Stimulated activated naive CD8-positive, alpha-beta T cell treated with anti-CD3 and anti-CD28 coated beads, Interleukin-15, Interleukin-2, amounts not matched to agents 100 ng/mL and 50 ng/mL, for 24 hours (primary cell): ENCODE data around the gene TENM4.

ENCODE experiments used
- H3K27ac Mint-ChIP-seq: one replicate; pipeline ENCODE4 v1.8.0; 2021; ENCODE audit warnings: mild to moderate bottlenecking, mixed read lengths
- H3K27me3 Mint-ChIP-seq: one replicate; pipeline ENCODE4 v1.8.0; 2021; ENCODE audit warnings: mixed read lengths
- H3K36me3 Mint-ChIP-seq: one replicate; pipeline ENCODE4 v1.8.0; 2021; ENCODE audit warnings: low read depth, mixed read lengths
- H3K4me1 Mint-ChIP-seq: one replicate; pipeline ENCODE4 v1.8.0; 2021; ENCODE audit warnings: low read depth, mixed read lengths
- H3K4me3 Mint-ChIP-seq: one replicate; pipeline ENCODE4 v1.8.0; 2021; ENCODE audit warnings: mild to moderate bottlenecking, mixed read lengths
- H3K9me3 Mint-ChIP-seq: one replicate; pipeline ENCODE4 v1.8.0; 2021; ENCODE audit warnings: mixed read lengths

TENM4 gene

DNA sequence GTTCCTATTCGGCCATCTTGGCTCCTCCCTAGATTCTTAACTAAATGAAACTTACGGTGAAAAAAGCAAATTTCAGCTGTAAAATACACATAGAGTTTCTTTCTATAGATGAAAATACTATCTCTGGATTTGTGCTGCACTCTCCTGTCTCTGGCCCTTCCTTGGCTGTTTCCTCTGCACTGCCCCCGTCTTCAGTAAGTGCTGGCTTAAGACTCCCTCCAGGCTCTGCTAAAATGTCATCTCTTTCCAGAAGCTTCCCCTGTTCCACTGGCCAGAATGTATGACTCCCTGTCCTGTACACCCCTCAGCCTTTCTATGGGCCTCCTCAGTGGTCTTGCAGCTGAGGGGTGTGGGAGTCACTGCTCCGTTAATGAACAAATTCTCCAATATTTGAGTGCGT, 757.1 kb downstream of the TENM4 start:
- H3K27ac Mint-ChIP-seq = no peak overlapping the region
- H3K4me1 Mint-ChIP-seq = no peaks in the 10 kb centered on the region
- peaks cover 10% of the 10 kb centered on the region for H3K27me3 Mint-ChIP-seq
- no peak overlapping the region for H3K4me3 Mint-ChIP-seq
- no peaks in the 10 kb centered on the region for H3K9me3 Mint-ChIP-seq
- no peaks in the 10 kb centered on the region for H3K36me3 Mint-ChIP-seq

DNA sequence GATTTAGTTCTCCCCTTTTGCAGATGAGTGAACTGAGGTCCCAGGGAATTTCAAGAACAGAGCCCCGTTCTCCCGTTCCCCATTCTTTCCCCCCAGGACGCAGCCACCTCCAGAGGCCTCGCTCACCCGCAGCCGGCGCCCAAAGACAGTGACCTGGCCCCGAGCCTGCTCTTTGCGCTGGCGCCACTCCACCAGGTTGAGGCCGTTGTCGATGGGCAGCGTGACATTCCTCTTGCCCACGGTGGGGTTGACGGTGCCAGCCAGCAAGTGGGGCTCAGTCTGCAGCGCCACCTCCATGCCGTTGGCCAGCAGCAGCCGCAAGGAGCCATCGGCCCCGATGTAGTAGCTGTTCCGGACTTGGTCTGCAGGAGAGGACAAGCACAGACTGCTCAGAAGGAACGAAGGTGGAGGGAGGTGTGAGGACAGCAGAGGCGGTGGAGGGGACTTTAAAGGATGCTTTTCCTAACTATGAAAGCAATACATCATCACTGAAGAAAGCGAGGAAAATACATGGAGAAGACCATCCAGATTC, 764.7 kb downstream of the TENM4 start:
- H3K4me1 Mint-ChIP-seq = no peaks in the 10 kb centered on the region
- no peak overlapping the region for H3K4me3 Mint-ChIP-seq
- H3K9me3 Mint-ChIP-seq = no peaks in the 10 kb centered on the region
- no peaks in the 10 kb centered on the region for H3K36me3 Mint-ChIP-seq
- H3K27me3 Mint-ChIP-seq = no peaks in the 10 kb centered on the region
- no peak overlapping the region for H3K27ac Mint-ChIP-seq

DNA sequence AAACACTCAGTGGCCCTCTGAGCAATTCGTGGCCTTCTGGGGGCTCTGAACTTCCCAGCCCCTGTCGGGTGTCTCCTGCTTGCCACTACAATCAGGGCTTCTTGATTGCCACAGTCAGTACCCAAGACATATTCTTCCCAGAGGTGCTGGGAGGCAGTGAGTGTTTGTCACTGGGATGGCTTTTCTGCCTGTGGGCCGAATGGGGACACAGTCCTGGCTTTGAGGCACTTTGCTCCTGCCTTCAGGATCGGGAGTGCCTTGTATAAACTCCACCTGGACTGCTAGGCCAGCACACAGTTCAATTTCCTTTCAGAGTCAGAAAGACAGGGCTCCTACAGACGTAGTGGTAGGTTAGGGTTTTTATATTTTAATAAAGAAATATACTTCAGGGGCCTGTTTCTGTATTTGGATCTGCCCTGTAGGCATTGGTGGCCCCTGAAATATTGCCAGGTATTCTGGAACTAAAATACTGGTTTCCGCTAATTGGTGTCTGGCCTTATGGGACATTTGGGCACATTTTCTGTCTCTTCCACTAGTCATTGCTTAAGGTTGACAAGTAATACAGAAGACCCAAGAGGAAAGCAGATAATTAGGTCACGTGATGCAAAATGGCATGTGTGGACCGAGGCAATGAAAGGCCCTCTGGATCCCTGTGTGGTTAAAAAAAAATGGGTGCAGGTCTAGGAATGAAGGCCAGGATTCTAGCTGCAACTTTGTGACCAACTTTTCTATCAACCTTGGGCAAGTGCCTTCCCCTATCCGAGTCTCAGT, 767.8 kb downstream of the TENM4 start:
- H3K27me3 Mint-ChIP-seq = no peaks in the 10 kb centered on the region
- no peaks in the 10 kb centered on the region for H3K36me3 Mint-ChIP-seq
- no peaks in the 10 kb centered on the region for H3K9me3 Mint-ChIP-seq
- no peaks in the 10 kb centered on the region for H3K4me1 Mint-ChIP-seq
- no peak overlapping the region for H3K4me3 Mint-ChIP-seq
- H3K27ac Mint-ChIP-seq = no peak overlapping the region

DNA sequence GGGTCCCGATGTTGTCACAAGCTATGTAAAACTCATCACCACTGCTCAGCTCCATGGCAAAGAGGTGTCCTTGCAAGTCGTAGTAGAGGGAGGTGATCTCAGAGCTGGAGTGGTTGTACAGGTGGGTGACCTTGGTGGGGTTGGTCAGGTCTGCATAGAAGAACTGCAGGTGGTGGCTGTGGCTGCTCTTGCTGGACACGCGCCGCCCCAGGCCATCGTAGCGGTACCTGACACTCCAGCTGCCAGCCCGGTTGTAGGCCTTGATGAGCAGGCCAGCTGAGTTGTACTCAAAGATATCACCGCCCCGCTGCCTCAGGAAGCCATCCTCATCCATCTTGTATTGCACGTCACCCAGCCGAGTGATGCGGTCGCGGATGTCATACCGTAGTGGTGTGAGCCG, 771.6 kb downstream of the TENM4 start:
- Mint-ChIP-seq H3K36me3 (no peaks in the 10 kb centered on the region), H3K27me3 (no peaks in the 10 kb centered on the region), H3K9me3 (no peaks in the 10 kb centered on the region), H3K4me1 (no peaks in the 10 kb centered on the region), H3K4me3 (no peak overlapping the region), H3K27ac (no peak overlapping the region)

DNA sequence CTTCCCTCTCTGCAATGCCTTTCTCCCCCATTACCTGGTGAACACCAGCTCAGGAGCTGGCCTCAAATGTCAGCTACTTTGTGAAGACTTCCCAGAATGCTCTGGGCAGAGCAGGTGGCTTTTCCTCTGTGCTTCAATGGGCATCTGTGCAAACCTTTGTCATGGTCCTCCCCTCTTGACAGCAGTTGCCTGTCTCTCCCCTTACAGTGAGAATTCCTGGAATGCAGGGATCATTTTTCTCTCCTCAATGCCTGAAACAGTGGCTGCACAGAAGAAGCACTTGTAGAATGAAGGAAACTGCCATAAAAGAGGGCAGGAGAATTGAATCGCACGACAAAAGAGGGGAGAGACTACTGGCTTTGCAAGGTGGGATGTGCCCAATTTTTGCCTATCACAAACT, 773.4 kb downstream of the TENM4 start:
- no peaks in the 10 kb centered on the region for H3K36me3 Mint-ChIP-seq
- H3K4me3 Mint-ChIP-seq = no peak overlapping the region
- H3K4me1 Mint-ChIP-seq = no peaks in the 10 kb centered on the region
- H3K9me3 Mint-ChIP-seq = no peaks in the 10 kb centered on the region
- H3K27me3 Mint-ChIP-seq = no peaks in the 10 kb centered on the region
- H3K27ac Mint-ChIP-seq = no peak overlapping the region

DNA sequence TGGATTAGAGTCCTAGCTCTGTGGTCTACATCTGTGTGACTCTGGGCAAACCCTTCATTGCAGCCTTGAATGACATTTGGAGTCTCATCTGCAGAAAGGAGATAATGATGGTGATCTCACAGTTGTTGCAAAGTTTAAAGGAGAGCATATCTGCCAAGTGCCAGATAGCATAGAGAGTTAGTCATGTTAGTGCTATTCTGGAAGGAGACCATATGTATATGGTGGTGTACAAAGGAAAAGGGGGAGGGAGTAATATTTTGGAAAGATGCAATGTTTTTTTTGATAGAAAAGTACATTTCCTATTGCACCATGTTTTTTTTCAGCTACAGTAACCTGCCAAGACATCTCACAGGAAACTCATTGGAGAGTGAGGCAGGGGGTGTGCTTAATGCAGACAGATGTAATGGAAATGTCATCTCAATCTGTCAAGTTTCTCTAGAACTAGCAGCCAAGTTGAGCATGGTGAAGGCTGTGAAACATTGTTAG, 774.1 kb downstream of the TENM4 start:
- Mint-ChIP-seq H3K27ac (no peak overlapping the region), H3K4me3 (no peak overlapping the region), H3K36me3 (no peaks in the 10 kb centered on the region), H3K4me1 (no peaks in the 10 kb centered on the region), H3K9me3 (no peaks in the 10 kb centered on the region), H3K27me3 (no peaks in the 10 kb centered on the region)

DNA sequence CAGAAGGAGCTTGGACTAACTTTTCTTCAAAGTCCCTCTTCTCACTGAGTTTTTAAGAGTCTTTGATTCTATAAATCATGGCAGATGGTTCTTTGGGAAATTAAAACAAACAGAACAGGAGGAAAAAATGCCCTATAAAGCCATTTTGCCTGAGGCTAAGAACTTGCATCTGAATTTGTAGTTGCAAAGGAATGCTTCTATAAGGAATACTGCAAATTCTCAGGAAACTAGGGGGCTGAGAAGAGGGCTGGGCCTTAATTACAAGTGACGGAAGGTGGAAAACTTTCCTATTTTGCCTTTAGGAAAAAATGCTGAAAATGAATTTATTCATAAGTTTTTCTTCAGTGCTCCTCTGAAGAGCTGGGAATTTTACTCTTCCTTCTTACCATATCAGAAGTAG, 776.2 kb downstream of the TENM4 start:
- Mint-ChIP-seq H3K4me3 (no peak overlapping the region), H3K9me3 (no peaks in the 10 kb centered on the region), H3K27ac (no peak overlapping the region), H3K4me1 (no peaks in the 10 kb centered on the region), H3K36me3 (no peaks in the 10 kb centered on the region), H3K27me3 (no peaks in the 10 kb centered on the region)

DNA sequence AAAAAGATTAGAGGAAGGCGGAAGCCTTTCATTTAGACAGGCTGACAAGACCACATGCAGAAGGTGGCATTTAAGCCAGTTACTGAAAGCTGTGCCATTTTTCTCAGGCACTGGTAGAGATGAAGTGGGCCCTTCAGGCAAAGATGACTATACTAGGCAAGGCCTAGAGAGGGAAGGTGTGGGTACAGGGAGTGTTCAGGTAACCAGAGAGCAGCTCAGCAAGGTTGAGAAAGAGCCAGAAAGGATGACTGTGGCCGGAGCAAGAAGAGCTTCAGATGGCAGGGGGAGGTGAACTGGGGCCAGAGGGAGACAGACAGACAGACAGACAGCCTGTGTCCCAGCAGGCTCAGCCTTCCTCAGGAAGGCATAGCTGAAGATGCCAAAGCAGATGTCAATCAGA, 778.0 kb downstream of the TENM4 start:
- Mint-ChIP-seq H3K9me3 (no peaks in the 10 kb centered on the region), H3K27ac (no peak overlapping the region), H3K36me3 (no peaks in the 10 kb centered on the region), H3K4me3 (no peak overlapping the region), H3K4me1 (no peaks in the 10 kb centered on the region), H3K27me3 (no peaks in the 10 kb centered on the region)

DNA sequence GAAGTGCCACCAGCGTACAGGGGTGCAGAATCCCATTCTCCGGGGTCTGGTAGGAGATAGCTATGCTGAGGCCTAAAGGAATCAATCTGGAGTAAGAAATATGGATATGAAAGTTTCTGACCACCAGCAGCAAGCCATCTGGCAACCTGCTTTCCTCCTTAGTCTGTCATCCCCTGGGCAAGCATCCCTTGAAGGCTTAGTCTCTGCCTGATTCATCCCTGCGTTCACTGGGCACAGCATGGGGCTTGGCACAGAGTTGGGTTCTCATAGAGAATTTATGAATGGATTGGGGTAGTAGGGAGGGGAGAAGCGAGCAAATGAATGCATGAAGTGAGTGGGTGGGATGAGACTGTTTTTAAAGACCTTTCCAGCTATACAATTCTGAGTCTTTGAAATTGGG, 780.4 kb downstream of the TENM4 start:
- Mint-ChIP-seq H3K36me3 (no peaks in the 10 kb centered on the region), H3K9me3 (no peaks in the 10 kb centered on the region), H3K4me1 (no peaks in the 10 kb centered on the region), H3K27ac (no peak overlapping the region), H3K27me3 (no peaks in the 10 kb centered on the region), H3K4me3 (no peak overlapping the region)

DNA sequence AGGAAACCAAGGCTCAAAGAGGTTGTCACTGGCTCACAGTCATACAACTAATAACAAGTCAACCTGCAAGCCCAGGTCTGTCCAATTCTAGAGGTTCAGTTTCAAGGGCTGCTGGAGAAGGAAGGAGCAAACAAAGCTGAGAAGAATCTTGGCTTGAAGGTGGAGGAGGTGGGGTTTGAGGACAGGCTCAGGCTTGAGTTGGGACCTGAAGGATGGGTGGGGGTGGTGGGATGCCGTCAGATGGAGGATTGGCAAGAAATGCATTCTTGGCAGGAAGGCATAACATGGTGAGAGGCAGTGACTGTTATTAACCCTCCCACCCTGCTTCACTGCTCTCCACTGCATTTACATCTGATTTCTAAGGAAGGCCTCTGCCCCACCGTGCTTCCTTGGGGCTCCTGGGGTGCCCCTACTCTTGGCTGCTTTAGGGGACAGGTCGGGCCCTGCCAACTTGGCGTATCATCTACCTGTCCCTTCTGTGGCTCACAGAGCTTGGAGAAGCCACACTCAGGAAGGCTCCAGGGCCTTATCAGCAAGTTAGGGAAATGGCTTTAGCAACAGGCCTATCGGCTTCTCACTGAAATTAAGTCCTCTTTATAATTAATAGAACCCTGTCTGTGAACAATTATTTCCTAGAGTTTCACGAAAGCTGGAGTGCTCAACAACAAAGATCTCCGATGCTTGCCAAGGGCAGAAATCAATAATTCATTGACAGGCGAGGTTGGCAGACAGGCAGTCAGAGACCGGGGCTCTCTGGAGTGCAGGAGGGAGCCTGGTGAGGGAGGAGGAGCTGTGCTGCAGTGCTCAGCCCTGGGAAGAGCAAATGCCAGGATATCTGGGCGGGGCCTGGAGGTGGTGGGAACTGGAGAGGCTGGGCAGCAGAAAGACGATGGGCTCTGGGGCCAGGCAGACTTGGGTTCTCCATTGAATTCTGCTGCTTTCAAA, 781.2 kb downstream of the TENM4 start:
- Mint-ChIP-seq H3K4me3 (no peak overlapping the region), H3K4me1 (peaks cover 6% of the 10 kb centered on the region), H3K9me3 (no peaks in the 10 kb centered on the region), H3K27ac (no peak overlapping the region), H3K36me3 (no peaks in the 10 kb centered on the region), H3K27me3 (no peaks in the 10 kb centered on the region)

DNA sequence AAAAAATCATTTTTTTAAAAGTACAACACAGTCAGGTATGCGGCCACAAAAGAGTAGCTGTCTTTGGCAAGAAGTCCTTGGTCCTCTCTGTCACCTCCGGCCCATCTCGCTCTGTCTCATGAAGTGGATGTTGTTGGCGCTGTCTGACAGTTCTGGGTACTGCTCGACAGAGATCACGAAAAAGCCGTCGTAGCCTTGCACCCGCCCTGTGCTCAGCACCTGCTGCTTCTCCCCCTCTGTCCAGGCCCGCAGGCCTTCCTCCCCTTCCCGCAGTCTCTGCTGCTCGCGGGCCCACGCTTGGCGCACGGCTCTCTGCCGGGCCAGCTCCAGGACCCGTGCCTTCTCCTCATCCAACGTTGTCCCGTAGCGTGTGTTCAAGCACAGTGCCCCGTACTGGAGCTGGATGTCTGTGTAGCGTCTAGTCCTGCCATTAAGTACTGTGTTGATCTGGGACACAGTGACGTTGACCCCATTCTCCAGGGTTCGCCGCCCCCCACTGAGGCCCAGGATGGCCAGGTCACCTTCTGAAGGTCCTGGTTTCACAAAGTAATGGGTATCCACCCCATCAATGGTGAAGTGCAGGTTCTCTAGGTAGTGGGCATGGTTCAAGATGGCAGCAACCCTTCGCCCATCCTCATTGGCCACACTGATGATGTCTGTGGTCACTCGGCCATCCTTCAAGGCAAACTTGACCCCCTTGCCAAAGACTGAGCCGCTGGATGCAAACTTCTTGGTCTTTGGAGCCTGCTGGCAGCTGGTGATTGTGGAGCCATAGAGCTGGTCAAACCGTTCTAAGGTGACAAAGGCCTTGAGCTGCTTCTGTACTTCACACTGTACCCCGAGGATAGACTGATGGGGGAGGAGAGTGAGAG, 782.6 kb downstream of the TENM4 start:
- H3K27me3 Mint-ChIP-seq = no peaks in the 10 kb centered on the region
- no peaks in the 10 kb centered on the region for H3K36me3 Mint-ChIP-seq
- H3K4me1 Mint-ChIP-seq = peaks cover 20% of the 10 kb centered on the region

DNA sequence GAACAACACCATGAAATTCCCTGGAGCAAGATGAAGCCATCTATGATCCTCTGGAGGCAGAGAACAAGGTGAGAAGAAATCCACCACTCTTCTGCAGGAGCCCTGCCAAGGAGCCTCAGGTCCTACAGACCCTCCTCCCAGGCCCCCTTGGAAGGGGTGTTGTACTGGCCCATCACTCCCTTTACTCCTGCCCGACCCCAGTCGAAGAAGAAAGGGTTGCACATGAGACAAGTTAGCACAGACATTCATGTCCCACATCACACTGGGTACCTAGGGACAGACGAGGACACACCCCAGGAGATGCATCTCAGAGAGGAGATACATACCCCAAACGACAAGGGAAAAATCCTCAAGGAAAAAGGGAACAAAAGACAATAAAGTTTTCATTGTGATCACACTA, 783.4 kb downstream of the TENM4 start:
- Mint-ChIP-seq H3K27ac (no peak overlapping the region), H3K36me3 (no peaks in the 10 kb centered on the region), H3K27me3 (no peaks in the 10 kb centered on the region), H3K4me1 (peaks cover 27% of the 10 kb centered on the region), H3K4me3 (no peak overlapping the region), H3K9me3 (no peaks in the 10 kb centered on the region)

More for the DNA sequence above, 782.6 kb downstream of the TENM4 start:
- no peak overlapping the region for H3K4me3 Mint-ChIP-seq
- no peaks in the 10 kb centered on the region for H3K9me3 Mint-ChIP-seq
- H3K27ac Mint-ChIP-seq = no peak overlapping the region

DNA sequence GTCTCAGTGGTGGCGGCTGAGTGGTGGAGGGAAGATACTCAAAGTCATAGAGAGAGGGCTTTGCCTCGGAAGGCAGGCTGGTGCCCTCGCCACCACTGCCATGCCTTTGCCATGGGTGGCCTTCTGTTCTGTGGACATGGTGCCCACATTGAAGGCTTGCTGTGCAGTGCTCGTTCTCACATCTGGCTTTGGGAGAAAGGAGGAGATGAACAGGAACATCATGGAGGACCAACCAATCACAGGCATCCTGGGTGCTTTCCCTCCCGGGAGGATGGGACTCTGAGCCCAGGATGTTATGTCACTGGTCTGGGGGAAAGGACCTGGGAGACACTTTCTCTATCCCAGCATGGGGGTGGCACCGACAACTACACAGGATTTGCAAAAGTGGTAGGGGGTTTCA, 783.8 kb downstream of the TENM4 start:
- no peaks in the 10 kb centered on the region for H3K36me3 Mint-ChIP-seq
- no peaks in the 10 kb centered on the region for H3K9me3 Mint-ChIP-seq
- H3K4me3 Mint-ChIP-seq = no peak overlapping the region
- no peaks in the 10 kb centered on the region for H3K27me3 Mint-ChIP-seq
- no peak overlapping the region for H3K27ac Mint-ChIP-seq
- H3K4me1 Mint-ChIP-seq = peaks cover 32% of the 10 kb centered on the region

DNA sequence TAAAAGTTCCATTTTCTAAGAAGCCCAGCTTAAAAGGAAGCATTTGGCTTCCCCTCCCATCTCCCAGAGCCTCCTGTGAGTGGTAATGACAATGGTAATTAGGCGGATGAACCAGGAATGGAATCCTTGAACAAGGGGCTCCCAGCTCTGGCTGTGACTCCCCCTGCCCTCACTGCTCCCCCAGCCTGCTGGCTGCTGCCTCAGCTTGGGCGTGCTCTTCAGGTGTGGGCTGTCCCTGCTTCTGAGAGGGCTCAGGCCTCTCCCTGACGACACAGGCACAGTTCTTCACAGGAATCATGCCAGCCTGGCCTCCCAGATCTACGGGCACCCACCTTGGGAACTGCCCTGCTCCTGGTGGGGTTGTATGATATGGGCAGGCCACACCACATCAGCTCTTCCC, 784.5 kb downstream of the TENM4 start:
- Mint-ChIP-seq H3K9me3 (no peaks in the 10 kb centered on the region), H3K27ac (no peak overlapping the region), H3K4me3 (no peak overlapping the region), H3K36me3 (no peaks in the 10 kb centered on the region), H3K4me1 (peaks cover 38% of the 10 kb centered on the region), H3K27me3 (no peaks in the 10 kb centered on the region)
